ENCODE data around the gene LTB4R.

Gene LTB4R

GRCh38 chr14:24281636-24282035 lies 29.7 kb upstream of the LTB4R start:
- TF ChIP-seq, protein P1, sequence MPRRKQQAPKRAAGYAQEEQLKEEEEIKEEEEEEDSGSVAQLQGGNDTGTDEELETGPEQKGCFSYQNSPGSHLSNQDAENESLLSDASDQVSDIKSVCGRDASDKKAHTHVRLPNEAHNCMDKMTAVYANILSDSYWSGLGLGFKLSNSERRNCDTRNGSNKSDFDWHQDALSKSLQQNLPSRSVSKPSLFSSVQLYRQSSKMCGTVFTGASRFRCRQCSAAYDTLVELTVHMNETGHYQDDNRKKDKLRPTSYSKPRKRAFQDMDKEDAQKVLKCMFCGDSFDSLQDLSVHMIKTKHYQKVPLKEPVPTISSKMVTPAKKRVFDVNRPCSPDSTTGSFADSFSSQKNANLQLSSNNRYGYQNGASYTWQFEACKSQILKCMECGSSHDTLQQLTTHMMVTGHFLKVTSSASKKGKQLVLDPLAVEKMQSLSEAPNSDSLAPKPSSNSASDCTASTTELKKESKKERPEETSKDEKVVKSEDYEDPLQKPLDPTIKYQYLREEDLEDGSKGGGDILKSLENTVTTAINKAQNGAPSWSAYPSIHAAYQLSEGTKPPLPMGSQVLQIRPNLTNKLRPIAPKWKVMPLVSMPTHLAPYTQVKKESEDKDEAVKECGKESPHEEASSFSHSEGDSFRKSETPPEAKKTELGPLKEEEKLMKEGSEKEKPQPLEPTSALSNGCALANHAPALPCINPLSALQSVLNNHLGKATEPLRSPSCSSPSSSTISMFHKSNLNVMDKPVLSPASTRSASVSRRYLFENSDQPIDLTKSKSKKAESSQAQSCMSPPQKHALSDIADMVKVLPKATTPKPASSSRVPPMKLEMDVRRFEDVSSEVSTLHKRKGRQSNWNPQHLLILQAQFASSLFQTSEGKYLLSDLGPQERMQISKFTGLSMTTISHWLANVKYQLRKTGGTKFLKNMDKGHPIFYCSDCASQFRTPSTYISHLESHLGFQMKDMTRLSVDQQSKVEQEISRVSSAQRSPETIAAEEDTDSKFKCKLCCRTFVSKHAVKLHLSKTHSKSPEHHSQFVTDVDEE (CRISPR knock-in tag; IDR thresholded peaks at IDR 0.05), result no peak
- TF ChIP-seq GLIS3 (CRISPR knock-in tag; IDR thresholded peaks at IDR 0.05) (no peak), ISL1 (CRISPR knock-in tag; IDR thresholded peaks at IDR 0.05) (no peak), ARNTL (CRISPR knock-in tag; IDR thresholded peaks at IDR 0.05; ENCODE audit: borderline replicate concordance, low read depth) (no peak), TOX (CRISPR knock-in tag; IDR thresholded peaks at IDR 0.05; ENCODE audit: borderline replicate concordance) (no peak), ZNF70 (CRISPR knock-in tag; IDR thresholded peaks at IDR 0.05) (no peak), TCF4 (CRISPR knock-in tag; IDR thresholded peaks at IDR 0.05; ENCODE audit: borderline replicate concordance) (no peak), ZFP30 (CRISPR knock-in tag; IDR thresholded peaks at IDR 0.05) (no peak), PPARA (CRISPR knock-in tag; IDR thresholded peaks at IDR 0.05; ENCODE audit: borderline replicate concordance) (no peak), ESRRG (CRISPR knock-in tag; IDR thresholded peaks at IDR 0.05) (no peak)
- TF ChIP-seq, protein P2, sequence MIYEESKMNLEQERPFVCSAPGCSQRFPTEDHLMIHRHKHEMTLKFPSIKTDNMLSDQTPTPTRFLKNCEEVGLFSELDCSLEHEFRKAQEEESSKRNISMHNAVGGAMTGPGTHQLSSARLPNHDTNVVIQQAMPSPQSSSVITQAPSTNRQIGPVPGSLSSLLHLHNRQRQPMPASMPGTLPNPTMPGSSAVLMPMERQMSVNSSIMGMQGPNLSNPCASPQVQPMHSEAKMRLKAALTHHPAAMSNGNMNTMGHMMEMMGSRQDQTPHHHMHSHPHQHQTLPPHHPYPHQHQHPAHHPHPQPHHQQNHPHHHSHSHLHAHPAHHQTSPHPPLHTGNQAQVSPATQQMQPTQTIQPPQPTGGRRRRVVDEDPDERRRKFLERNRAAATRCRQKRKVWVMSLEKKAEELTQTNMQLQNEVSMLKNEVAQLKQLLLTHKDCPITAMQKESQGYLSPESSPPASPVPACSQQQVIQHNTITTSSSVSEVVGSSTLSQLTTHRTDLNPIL (CRISPR knock-in tag; IDR thresholded peaks at IDR 0.05; ENCODE audit: low read depth), result no peak
- TF ChIP-seq, protein P3, sequence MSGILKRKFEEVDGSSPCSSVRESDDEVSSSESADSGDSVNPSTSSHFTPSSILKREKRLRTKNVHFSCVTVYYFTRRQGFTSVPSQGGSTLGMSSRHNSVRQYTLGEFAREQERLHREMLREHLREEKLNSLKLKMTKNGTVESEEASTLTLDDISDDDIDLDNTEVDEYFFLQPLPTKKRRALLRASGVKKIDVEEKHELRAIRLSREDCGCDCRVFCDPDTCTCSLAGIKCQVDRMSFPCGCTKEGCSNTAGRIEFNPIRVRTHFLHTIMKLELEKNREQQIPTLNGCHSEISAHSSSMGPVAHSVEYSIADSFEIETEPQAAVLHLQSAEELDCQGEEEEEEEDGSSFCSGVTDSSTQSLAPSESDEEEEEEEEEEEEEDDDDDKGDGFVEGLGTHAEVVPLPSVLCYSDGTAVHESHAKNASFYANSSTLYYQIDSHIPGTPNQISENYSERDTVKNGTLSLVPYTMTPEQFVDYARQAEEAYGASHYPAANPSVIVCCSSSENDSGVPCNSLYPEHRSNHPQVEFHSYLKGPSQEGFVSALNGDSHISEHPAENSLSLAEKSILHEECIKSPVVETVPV (CRISPR knock-in tag; IDR thresholded peaks at IDR 0.05), result no peak
- ATAC-seq, result no peak

GRCh38 chr14:24282736-24283135 lies 28.6 kb upstream of the LTB4R start:
- ATAC-seq, result no peak
- TF ChIP-seq GLIS3 (CRISPR knock-in tag; IDR thresholded peaks at IDR 0.05), result no peak
- no peak for TF ChIP-seq ZNF8 (CRISPR knock-in tag; IDR thresholded peaks at IDR 0.05)
- TF ChIP-seq BACH2 (CRISPR knock-in tag; IDR thresholded peaks at IDR 0.05; ENCODE audit: borderline replicate concordance), result no peak
- TF ChIP-seq OSR1 (CRISPR knock-in tag; IDR thresholded peaks at IDR 0.05), result no peak
- TF ChIP-seq RARB (CRISPR knock-in tag; IDR thresholded peaks at IDR 0.05), result no peak
- no peak for TF ChIP-seq ZFP3 (CRISPR knock-in tag; IDR thresholded peaks at IDR 0.05)
- TF ChIP-seq CSDC2 (CRISPR knock-in tag; IDR thresholded peaks at IDR 0.05), result no peak
- TF ChIP-seq PATZ1 (CRISPR knock-in tag; IDR thresholded peaks at IDR 0.05; ENCODE audit: borderline replicate concordance), result no peak
- no peak for TF ChIP-seq PPARA (CRISPR knock-in tag; IDR thresholded peaks at IDR 0.05; ENCODE audit: borderline replicate concordance)
- TF ChIP-seq, protein P2 (CRISPR knock-in tag; IDR thresholded peaks at IDR 0.05; ENCODE audit: low read depth), result no peak
- TF ChIP-seq ESRRG (CRISPR knock-in tag; IDR thresholded peaks at IDR 0.05), result no peak
- no peak for TF ChIP-seq ISL1 (CRISPR knock-in tag; IDR thresholded peaks at IDR 0.05)
- TF ChIP-seq ZNF565 (CRISPR knock-in tag; conservative IDR thresholded peaks at IDR 0.05; ENCODE audit: low read depth), result no peak
- TF ChIP-seq SNAI2 (CRISPR knock-in tag; IDR thresholded peaks at IDR 0.05), result no peak
- TF ChIP-seq ZNF70 (CRISPR knock-in tag; IDR thresholded peaks at IDR 0.05), result no peak
- no peak for TF ChIP-seq ZC3H10 (CRISPR knock-in tag; IDR thresholded peaks at IDR 0.05)
- TF ChIP-seq ZFP30 (CRISPR knock-in tag; IDR thresholded peaks at IDR 0.05), result no peak
- TF ChIP-seq, protein P1 (CRISPR knock-in tag; IDR thresholded peaks at IDR 0.05), result no peak
- TF ChIP-seq TOX (CRISPR knock-in tag; IDR thresholded peaks at IDR 0.05; ENCODE audit: borderline replicate concordance), result no peak

All from SK-N-SH treated with all-trans-retinoic acid at 6 μM for 48 hours (cell line).